Left ventricle myocardium inferior (tissue), 1 donor: ENCODE results near the gene RALGPS1. TPM values are rescaled to one million over a fixed set of nuclear protein-coding genes. Genes with fewer than 3 reads are reported as not detected.

Experiments used
- DNase-seq: peaks from one replicate; pipeline ENCODE4 v3.0.0-alpha.2; 2020
- H3K27ac ChIP-seq: fragments of 200-600 bp; replicated peaks from 2 replicates; pipeline ENCODE4 v1.8.0; 2021
- H3K27me3 ChIP-seq: fragments of 200-600 bp; 2 replicates; pipeline ENCODE4 v1.8.0; 2021; ENCODE audit warnings: low read depth
- H3K36me3 ChIP-seq: fragments of 200-600 bp; 2 replicates; pipeline ENCODE4 v1.8.0; 2021
- H3K4me1 ChIP-seq: fragments of 200-600 bp; 2 replicates; pipeline ENCODE4 v1.8.0; 2021
- H3K4me3 ChIP-seq: fragments of 200-600 bp; 2 replicates; pipeline ENCODE4 v1.8.0; 2021; ENCODE audit warnings: mild to moderate bottlenecking, moderate library complexity
- H3K9me3 ChIP-seq: fragments of 200-600 bp; replicated peaks from 2 replicates; pipeline ENCODE4 v1.8.0; 2021
- intact Hi-C: fragments of 100-400 bp; cut with micrococcal nuclease; formaldehyde crosslinking; loops from one replicate; pipeline ENCODE4 v1.11.0; 2022
- total RNA-seq: library from RNA; stranded (reverse); fragmentation: NEBNext Ultra II Directional; extraction: Animal tissue kit (Norgen Biotek cat#: 25700); gene quantifications from one replicate; pipeline ENCODE4 v1.2.1, GENCODE V29; 2021
- TF ChIP-seq, protein P1 (sequence below): fragments of 200-600 bp; IDR thresholded peaks from 2 replicates; pipeline ENCODE4 v1.8.0; 2021; ENCODE audit warnings: antibody characterized with exemption, mild to moderate bottlenecking, borderline replicate concordance
- donor health status: DM: no; HTN: yes; CAD: no; lungs with severe emphysema.

Gene RALGPS1
- total RNA-seq, 1 donor from 2014 or later: 18.9 TPM

DNA sequence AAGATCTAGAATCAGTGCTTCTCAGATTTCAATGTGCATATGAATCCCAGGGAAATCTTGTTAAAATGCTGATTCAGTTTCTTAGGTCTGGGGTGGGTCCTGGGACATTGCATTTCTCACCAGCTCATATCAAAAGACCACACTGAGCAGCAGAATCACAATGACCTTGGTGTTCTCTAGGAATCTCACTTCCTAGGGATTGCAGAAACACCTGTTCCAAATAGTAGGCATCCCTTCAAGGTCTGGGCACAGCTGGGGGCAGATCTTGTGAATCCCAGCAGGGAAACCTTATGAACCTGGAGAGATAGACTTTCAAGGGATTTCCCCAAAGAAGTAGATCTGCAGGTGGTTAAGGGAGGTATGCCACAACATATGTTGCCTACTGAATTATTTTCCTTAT is 341.1 kb downstream of the RALGPS1 start:
- Histone ChIP-seq H3K9me3 (no peaks in the 10 kb centered on the region), H3K27ac (no peak overlapping the region), H3K27me3 (no peaks in the 10 kb centered on the region), H3K36me3 (no peaks in the 10 kb centered on the region), H3K4me1 (peaks cover 47% of the 10 kb centered on the region), H3K4me3 (no peak overlapping the region)
- intact Hi-C loops: no loop called here
- no peak for DNase-seq
- TF ChIP-seq, protein P1, sequence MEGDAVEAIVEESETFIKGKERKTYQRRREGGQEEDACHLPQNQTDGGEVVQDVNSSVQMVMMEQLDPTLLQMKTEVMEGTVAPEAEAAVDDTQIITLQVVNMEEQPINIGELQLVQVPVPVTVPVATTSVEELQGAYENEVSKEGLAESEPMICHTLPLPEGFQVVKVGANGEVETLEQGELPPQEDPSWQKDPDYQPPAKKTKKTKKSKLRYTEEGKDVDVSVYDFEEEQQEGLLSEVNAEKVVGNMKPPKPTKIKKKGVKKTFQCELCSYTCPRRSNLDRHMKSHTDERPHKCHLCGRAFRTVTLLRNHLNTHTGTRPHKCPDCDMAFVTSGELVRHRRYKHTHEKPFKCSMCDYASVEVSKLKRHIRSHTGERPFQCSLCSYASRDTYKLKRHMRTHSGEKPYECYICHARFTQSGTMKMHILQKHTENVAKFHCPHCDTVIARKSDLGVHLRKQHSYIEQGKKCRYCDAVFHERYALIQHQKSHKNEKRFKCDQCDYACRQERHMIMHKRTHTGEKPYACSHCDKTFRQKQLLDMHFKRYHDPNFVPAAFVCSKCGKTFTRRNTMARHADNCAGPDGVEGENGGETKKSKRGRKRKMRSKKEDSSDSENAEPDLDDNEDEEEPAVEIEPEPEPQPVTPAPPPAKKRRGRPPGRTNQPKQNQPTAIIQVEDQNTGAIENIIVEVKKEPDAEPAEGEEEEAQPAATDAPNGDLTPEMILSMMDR: no peak

- no peak for DNase-seq
- peaks cover 43% of the 10 kb centered on the region for H3K4me1 ChIP-seq
- TF ChIP-seq, protein P1: no peak
- no peak overlapping the region for H3K27ac ChIP-seq
- no peaks in the 10 kb centered on the region for H3K9me3 ChIP-seq
- no peak overlapping the region for H3K4me3 ChIP-seq
- H3K36me3 ChIP-seq: no peaks in the 10 kb centered on the region
- intact Hi-C loops: no loop called here
- no peaks in the 10 kb centered on the region for H3K27me3 ChIP-seq
Observed at GRCh38 chr9:127256324-127256723, 341.7 kb downstream of the RALGPS1 start.

DNA sequence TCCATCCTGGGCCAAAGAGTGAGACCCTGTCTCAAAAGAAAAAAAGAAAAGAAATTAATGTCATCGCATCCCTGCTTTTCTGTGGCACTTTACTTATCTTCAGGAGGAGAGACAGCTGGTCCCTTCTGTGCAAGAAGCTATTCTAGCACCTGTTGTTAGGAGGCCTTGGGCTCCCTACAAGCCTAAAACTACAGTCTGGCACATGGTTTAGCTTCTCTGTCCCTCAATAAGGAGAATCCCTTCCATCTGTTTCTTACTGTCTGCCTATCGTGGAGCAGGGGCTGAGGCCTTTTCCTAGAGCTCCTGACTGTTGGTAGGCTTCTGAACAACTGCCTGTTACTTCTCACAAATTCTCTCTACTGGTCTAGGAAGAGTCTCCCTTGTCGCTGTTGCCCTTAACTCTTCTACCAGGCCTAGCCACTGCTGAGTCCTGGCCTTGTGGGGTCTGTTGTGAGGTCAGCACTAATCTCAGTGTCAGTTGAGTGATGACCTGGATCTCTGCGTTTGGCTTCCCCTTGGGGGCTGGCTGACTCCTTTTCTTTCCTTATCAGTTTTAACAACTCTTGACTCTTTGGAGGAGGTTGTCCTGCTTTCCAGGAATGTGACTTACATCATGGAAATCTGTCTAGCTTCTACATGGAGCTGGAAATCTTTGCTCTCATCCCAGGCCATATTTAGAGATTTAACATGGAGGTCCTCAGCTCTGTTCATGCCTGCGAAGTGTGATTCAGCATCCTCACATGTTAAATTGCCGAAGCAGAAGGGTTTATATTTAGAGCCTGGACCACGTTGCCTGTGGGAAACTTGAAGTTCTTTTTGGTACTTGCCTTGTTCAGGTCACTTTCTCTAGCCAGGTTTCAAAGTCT is 344.3 kb downstream of the RALGPS1 start:
- Histone ChIP-seq H3K4me3 (no peak overlapping the region), H3K27ac (peak overlapping the region; percentile 58), H3K36me3 (no peaks in the 10 kb centered on the region), H3K9me3 (no peaks in the 10 kb centered on the region), H3K4me1 (peaks cover 48% of the 10 kb centered on the region), H3K27me3 (no peaks in the 10 kb centered on the region)
- TF ChIP-seq, protein P1: no peak
- intact Hi-C loops: no loop called here
- DNase-seq: no peak

DNA sequence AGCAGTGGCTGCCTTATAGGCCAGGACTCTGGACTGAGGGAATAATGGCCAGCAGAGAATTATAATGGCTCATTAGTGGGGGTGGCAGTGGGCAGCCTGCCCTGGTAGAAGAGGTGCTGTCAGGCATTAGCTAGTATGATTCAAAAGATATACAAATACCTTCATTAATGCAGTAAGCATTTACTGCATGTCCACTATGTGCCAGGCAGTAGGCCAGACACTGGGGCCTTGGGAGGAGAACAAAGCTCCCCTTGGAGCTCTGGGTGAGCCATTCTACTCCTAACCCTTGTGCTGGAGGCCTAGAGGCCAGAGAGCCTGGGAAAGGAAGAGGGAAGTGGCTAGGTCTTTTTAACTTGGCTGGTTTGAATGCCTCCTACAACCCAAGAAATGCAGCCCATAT is 348.0 kb downstream of the RALGPS1 start:
- no peaks in the 10 kb centered on the region for H3K27me3 ChIP-seq
- H3K4me3 ChIP-seq: no peak overlapping the region
- intact Hi-C loops: no loop called here
- H3K4me1 ChIP-seq: peaks cover 45% of the 10 kb centered on the region
- TF ChIP-seq, protein P1: no peak
- H3K27ac ChIP-seq: peak overlapping the region; percentile 78
- no peaks in the 10 kb centered on the region for H3K9me3 ChIP-seq
- no peak for DNase-seq
- no peaks in the 10 kb centered on the region for H3K36me3 ChIP-seq

DNA sequence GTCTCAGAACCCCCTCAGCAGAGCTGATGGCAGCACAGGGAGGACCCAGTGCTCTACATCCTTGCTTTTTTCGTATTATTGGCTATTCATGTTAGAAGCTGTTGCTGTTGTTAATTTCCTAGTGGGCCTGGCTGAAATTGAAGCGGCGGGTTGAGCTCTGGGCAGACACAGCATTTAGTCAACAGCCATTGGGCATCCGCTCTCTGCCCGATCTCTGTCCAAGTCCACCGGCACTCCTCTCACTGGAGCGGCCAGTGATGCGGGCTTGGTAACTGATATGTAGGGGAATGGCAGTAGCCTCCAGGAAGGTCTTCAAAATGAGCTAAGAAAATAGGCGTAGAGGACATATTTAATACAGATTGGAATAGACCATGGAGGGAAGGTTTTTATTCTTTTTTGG is 348.7 kb downstream of the RALGPS1 start:
- H3K36me3 ChIP-seq: no peaks in the 10 kb centered on the region
- H3K4me3 ChIP-seq: no peak overlapping the region
- TF ChIP-seq, protein P1: no peak
- intact Hi-C loops: no loop called here
- peaks cover 52% of the 10 kb centered on the region for H3K4me1 ChIP-seq
- no peaks in the 10 kb centered on the region for H3K9me3 ChIP-seq
- H3K27me3 ChIP-seq: no peaks in the 10 kb centered on the region
- H3K27ac ChIP-seq: peak overlapping the region; percentile 78
- no peak for DNase-seq
